ENCODE results near the gene RALGPS2.

GRCh38 chr1:178868706-178869105, 143.7 kb downstream of the RALGPS2 start:
- no peak for TF ChIP-seq POLR2A (IDR thresholded peaks at IDR 0.05)
- no peak for TF ChIP-seq EP300 (IDR thresholded peaks at IDR 0.05)

Data from tibial nerve (tissue), 3 donors.